IPS DF 4.7 (cell line): ENCODE measurements around the gene N4BP2.
"Not testable (repeated sequence)": the region's sequence is repeated elsewhere in the genome, so short reads cannot be mapped to it uniquely, and the experiment has no call there.

Source experiments
- DNase-seq: peaks from one replicate; pipeline ENCODE4 v3.0.0-alpha.2; 2013; ENCODE audit warnings: low spot score; ENCODE audit errors: extremely low read depth

Gene N4BP2

DNA sequence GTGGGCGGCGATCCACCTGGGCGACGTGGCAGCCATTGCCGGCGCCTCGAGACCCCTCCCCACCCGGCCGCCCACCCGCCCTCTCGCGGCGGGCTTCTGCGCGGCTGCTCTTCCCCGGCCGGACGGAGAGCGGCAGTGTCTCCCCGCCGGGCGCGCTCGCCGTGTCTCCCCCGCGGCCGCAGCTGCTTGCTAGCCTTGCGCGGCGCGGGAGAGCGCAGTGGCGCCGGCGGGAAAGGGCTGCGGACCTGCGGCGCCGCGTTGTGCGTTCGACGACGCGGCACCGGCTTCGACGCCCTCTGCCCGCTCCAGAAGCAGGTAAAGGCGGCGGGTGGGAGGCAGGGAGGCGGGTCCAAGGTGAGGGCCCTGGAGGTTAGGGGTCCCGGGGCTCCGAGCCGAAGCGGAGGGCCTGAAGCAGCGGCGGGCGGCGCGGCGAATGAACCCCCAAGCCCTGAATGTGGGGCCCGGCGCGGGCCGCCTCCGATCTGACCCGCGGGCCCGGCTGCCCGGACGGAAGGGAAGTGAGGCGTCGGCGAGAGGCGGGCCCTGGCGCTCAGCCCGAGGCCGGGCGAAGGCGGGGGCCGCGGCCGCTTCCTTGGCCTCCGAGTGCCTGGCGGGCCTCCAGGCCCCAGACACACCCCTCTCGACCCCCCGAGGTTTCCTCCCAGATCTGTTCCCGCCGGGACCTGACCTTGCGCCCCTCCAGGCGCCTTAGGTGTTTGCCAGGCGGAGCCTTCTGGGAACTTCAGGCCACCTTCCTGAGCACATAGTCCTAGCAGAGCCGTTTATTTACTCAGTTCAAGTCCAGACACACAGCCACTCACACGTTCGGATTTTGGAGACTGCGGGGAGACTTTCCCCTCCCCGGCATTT lies at the start of gene N4BP2:
N4BP2 (plus strand) TSS at position 135 of the 870 bp plus-strand sequence. CDS start 40,491 bp downstream, outside the sequence.
- DNase-seq = no peak

DNA sequence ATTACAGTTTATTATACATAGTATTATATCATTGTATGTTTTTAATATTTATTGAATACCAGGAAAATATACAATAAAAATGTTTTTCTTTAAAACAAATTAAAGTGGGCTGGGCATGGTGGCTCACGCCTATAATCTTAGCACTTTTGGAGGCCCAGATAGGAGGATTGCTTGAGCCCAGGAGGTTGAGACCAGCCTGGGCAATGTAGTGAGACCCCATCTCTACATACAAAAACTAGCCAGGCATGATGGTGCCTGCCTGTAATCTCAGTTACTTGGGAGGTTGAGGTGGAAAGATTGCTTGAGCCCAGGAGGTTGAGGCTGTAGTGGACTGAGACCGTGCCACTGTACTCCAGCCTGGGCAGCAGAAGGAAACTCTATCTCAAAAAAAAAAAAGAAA lies 40.6 kb upstream of the N4BP2 start:
- DNase-seq = no peak

DNA sequence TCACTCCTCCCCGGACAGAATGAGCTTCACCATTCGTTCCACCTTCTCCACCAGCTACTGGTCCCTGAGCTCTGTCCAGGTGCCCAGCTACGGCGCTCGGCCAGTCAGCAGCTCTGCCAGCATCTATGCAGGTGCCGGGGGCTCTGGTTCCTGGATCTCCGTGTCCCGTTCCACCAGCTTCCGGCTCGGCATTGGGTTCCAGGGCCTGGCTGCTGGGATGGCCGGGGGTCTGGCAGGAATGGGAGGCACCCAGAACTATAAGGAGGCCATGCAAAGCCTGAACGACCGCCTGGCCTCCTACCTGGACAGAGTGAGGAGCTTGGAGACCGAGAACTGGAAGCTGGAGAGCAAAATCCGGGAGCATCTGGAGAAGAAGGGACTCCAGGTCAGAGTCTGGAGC lies 36.4 kb upstream of the N4BP2 start:
- no peak for DNase-seq

DNA sequence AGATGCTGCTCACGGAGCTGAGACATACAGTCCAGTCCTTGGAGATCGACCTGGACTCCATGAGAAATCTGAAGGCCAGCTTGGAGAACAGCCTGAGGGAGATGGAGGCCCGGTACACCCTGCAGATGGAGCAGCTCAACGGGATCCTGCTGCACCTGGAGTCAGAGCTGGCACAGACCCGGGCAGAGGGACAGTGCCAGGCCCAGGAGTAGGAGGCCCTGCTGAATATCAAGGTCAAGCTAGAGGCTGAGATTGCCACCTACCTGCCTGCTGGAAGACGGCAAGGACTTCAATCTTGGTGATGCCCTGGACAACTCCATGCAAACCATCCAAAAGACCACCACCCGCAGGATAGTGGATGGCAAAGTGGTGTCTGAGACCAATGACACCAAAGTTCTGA lies 35.5 kb upstream of the N4BP2 start:
- DNase-seq = not testable (repeated sequence)

DNA sequence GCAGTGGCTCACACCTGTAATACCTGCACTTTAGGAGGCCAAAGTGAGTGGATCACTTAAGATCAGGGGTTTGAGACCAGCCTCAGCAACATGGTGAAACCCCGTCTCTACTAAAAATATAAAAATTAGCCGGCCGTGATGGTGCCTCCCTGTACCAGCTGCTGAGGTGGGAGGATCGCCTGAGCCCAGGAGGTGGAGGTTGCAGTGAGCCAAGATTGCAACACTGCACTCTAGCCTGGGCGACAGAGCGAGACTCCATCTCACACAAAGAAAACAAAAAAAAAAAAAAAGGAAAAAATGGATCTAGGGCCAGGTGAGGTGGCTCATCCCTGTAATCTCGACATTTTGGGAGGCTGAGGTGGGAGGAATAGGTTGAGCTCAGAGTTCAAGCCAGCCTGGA lies 32.6 kb upstream of the N4BP2 start:
- not testable (repeated sequence) for DNase-seq

DNA sequence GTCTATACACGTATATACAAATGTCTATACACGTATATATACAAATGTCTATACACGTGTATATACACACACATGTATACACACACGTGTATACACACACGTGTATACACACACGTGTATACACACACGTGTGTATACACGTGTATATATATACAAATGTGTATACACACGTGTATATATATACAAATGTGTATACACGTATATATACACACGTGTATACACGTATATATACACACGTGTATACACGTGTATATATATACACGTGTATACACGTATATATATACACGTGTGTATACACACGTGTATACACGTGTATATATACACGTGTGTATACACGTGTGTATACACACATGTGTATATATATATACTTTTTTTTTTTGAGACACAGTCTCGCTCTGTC lies 23.9 kb upstream of the N4BP2 start:
- no peak for DNase-seq

DNA sequence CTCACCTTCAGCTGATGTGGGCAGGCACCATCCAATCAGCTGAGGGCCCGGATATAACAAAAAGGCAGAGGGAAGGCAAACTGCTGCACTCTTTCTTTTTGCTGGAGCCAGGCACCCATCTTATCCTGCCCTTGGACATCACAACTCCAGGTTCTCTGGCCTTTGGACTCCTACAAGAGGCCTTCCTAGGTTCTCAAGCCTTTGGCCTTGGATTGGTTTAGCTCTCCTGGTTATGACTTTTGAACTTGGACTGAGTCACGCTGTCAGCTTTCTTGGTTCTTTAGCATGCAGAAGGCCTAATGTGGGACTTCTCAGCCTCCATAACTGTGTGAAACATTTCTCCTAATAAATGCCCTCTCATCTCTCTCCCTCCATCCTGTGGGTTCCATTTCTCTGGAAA lies 23.0 kb upstream of the N4BP2 start:
- DNase-seq = no peak

DNA sequence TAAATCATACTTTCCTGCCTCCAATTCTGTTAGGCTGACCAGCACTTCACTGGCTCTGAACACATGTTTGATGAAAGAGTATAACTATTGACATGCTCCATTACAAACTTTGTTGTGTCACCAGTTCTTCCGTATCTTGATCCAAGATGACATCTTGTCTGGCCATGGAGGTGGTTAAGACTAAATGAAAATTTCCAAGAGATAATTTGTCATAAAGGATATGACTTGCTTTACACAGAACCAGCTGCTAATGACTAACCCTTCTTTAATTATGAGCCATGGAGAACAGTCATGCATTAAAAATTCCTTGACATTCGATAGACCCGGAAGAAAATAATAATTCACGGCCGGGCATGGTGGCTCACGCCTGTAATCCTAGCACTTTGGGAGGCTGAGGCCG lies 17.7 kb upstream of the N4BP2 start:
- DNase-seq = no peak

DNA sequence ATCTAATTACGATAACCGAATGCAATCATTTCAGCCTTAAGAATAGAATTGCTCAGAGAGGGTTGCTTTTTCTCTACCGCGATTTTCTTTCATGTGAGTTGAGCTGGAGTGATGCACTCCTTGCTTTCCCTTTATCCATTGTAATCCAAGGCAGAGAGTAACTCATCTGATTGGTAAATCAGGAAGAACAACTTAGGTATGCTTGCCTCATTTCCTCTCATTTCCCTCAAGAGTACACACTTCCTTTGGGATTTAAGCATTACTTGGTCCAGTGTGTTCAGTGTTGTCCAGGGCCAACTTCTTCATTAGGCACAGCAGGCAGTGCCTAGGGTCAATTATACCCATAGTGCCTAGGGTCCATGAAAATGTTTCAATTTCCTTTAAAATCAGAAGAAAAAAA lies 15.7 kb upstream of the N4BP2 start:
- DNase-seq = no peak

DNA sequence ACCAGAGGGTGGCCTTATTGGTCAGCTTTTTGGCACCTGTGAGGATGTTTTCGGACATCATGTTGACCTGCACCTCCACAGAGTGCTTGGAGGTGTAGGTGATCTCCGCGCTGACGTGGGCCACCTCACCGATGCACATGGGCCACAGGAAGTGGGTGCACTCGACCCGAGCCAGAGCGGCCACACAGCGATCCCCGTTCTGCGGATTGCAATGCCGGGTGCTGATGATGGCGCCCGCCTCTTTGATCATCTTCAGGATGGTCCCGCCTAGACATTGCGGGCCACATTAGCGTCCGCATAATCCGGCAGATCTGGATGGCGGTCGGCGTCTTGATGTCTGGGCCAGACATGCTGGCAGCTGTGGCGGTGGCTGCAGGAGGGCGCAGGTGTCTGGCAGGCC lies 12.9 kb upstream of the N4BP2 start:
- no peak for DNase-seq

DNA sequence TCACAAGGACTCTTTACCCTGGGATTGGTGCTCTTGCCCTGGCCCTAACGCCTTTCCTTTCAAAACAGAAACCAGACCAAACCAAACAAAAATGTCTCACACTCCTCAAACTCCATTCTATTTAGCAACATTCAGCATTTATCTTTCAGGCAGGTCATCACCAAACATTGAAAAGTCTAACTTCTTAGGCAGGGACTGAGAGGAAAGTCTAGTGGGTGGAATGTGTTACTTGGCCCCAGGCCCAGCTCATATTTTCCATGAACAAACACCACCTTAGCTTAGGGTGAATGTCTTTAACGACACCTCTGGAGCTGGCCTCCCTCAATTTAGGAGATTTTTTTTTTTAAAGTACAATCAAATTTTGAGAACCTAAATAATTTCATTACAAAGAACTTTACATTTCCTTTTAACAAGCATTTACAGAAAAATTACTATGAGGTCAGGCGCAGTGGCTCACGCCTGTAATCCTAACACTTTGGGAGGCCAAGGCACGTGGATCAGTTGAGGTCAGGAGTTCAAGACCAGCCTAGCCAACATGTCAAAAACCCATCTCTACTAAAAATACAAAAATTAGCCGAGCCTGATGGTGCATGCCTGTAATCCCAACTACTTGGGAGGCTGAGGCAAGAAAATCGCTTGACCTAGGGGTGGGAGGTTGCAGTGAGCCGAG lies 10.2 kb upstream of the N4BP2 start:
- no peak for DNase-seq

DNA sequence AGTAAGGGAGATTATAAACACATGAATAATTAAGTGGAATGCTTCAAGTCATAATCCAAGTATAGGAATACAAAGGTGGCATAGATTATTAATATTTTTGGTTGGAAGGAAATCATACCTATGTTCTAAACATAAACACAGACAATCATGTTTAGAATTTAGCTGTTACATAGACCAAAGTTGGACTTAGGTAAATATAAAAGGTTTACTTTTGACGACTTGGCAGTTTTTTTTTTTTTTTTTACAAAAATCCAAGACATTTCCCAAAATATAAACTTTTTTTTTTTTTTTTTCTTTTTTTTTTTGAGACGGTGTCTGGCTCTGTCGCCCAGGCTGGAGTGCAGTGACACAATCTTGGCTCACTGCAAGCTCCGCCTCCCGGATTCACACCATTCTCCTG lies 3.5 kb upstream of the N4BP2 start:
- no peak for DNase-seq

DNA sequence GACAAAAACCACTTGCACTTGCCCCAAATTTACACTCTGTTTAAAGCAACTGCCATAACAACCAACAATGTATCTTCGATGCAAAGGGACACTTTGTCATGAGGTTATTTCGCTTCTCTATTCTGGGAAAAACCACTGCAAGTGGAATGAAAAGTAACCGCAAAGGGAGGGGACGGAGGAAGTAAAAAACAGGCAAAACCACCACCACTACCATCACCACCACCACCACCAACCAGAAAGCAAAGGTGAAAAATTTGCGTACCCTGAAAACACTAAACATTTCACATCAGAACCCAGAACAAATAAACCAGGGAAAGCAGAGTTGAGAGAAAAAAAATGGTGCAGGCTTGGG lies 1.2 kb upstream of the N4BP2 start:
- DNase-seq = no peak

DNA sequence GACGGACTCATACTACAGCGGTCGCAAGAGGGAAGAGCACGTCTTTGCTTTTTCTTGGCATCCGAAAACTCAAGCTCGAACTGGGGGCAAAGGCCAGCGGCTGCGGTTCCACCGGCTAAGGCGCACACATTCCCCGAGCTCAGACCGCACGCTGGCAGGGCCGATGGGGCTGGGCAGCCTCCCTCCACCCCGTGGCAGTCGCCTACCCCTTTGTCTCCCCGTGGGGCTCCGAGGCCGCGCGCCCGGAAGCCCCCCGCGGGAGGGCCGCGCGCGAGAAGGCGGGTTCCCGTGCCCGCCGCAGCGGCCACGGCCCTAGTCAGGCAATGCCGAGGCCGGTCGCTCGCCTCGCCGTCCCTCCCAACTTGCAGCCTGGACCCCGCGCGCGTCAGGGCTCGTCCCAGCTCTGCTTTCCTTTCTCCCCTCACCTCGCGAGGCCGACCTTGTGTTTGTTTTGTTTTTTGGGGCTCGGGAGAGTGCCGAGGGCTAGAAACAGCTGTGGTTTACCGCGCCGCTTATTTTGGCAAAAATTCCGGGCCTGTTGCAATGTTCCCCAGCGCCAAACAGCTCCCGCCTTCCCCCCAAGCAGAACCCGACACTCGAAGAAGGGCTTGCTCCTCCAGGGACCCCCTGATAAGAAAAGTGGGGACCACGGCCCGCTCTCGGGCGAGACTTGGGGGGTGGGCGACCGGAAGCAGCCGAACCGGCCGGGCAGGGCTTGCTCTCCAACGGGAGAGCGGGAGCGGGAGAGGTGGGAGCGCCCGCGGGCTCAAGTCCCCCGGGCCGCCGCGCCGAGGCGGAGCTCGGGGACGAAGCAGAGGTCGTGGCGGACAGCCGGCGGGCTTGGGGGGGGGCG lies 561 bp upstream of the N4BP2 start:
- DNase-seq = no peak

DNA sequence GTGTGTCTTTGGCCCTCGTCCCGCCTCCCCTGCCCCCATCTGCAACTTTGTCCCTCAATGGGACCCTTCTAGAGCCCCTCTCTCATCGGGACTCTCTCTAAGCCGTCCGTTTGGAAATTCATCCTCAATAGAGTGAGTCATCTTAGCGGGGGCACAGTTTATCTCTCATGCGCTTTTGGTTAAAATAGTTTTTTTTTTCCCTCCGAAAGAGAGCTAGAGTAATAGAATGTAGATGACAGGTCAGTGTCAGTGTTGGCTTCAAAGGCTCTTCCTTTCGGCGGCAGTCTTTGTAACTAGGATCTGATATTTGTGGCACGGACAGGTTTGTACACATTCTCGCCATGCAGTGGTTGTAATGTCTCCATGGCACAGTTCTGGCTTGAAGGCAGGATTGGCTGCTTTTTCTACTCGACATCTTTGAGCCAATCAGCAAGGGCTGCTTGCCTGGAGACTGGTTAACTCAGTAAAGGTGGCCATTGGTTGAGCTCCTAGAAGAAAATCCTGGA lies 989 bp downstream of the N4BP2 start:
- no peak for DNase-seq

DNA sequence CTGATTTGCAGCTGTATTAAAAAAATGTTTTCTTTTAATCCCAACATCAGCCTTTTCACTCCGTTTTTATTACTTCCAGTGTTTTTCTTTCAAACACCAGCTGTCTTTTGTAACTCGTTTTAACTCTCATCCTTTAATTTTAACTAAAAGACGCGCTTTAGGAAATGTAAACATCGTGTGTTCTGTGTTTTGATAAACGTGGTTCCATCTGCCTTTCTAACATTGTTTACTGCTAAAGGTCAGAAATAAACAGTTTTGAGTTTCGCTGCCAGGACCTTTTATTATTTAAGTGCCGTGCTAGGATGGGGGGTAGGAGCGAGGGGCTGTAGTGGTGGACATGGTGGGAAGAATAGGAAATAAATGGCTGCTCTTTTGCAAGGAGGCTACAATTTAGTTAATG lies 1.5 kb downstream of the N4BP2 start:
- DNase-seq = no peak

DNA sequence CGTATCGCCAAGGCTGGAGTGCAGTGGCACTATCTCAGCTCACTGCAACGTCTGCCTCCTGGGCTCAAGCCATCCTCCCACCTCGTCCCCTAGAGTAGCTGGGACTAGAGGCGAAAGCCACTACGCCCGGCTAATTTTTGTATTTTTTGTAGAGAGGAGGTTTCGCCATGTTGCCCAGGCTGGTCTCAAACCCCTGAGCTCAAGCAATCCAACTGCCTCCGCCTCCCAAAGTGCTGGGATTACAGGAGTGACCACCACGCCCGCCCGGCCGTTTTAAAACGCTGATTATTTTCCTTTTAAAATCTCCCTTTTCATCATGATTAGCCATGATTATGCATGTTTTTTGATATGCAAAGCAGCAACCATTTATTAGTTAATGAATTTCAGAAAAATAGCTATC lies 2.2 kb downstream of the N4BP2 start:
- no peak for DNase-seq

DNA sequence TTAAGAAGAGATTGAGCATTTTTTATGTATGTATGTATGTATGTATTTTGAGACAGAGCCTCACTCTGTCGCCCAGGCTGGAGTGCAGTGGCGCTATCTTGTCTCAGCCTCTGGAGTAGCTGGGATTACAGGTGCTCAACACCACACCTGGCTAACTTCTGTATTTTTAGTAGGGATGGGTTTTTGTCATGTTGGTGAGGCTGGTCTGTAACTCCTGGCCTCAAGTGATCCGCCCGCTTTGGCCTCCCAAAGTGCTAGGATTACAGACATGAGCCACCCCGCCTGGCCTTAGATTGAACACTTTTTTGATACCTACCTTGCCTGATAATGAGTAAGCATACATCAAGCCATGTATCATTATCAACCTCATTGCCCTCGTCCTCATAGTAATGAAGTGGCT lies 2.7 kb downstream of the N4BP2 start:
- no peak for DNase-seq

DNA sequence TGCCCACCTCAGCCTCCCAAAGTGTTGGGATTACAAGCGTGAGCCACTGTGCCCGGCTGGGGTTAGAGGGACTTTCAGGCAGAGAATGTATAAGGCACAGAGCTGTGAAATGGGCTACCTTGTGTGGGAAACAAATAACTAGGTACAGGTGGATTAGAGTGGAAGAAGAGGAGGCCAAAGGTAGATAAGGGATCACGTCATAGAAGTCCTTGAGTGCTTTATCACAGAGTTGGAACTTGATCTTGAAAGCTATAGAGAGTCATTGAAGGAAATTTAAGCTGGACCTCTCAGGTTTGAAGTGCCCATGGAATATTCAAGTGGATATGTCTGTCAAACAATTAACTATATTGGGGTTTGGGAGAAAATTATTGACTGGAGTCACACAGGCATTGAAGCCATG lies 8.4 kb downstream of the N4BP2 start:
- no peak for DNase-seq

DNA sequence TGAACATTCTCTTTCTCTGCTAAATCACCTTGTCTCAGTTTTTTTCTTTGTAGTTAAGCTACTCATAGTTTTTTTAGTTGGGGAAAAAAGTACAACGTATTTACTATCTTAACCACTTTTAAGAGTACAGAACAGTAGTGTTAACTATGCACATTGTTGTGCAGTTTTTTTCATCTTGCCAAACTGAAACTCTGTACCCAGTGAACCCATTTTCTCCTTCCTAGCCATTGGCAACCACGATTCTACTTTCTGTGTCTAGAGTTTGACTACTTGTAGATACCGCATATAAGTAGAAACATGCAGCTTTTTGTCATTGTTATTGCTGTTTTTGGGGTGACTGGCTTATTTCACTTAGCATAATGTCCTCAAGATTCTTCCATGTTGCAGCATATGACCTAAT lies 10.0 kb downstream of the N4BP2 start:
- no peak for DNase-seq

DNA sequence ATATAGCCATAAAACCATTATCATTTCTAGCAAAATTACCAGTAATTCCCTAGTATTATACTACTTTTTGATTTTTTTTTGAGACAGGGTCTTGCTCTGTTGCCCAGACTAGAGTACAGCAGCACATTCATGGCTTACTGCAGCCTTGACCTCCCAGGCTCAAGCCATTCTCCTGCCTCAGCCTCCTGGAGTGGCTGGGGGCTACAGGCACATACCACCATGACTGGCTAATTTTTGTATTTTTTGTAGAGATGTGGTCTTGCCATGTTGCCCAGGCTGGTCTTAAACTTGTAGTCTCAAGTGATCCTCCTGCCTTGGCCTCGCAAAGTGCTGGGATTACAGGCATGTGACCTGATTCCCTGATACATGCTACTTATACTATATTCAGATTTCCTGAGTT lies 13.7 kb downstream of the N4BP2 start:
- DNase-seq = no peak

DNA sequence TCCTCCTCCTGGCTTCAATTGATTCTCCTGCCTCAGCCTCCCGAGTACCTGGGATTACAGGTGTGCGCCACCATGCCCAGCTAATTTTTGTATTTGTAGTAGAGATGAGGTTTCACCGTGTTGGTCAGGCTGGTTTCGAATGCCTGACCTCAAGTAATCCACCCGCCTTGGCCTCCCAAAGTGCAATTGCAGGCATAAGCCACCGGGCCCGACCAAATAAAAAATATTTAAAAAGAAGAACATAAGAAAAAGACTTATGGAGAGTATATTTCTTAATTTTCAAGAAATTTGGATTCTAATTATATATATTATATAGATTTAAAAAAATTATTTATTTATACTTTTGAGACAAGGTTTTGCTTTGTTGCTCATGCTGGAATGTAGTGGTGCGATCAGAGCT lies 29.8 kb downstream of the N4BP2 start:
- no peak for DNase-seq
